GM10847 (cell line): ENCODE results near the gene DYNC1I2.

Experiments
- POLR2A ChIP-seq: IDR thresholded peaks from 2 replicates; pipeline ENCODE4 v1.6.1; 2011; ENCODE audit not compliant: insufficient read length; ENCODE audit errors: extremely low read depth

The DYNC1I2 gene

DNA sequence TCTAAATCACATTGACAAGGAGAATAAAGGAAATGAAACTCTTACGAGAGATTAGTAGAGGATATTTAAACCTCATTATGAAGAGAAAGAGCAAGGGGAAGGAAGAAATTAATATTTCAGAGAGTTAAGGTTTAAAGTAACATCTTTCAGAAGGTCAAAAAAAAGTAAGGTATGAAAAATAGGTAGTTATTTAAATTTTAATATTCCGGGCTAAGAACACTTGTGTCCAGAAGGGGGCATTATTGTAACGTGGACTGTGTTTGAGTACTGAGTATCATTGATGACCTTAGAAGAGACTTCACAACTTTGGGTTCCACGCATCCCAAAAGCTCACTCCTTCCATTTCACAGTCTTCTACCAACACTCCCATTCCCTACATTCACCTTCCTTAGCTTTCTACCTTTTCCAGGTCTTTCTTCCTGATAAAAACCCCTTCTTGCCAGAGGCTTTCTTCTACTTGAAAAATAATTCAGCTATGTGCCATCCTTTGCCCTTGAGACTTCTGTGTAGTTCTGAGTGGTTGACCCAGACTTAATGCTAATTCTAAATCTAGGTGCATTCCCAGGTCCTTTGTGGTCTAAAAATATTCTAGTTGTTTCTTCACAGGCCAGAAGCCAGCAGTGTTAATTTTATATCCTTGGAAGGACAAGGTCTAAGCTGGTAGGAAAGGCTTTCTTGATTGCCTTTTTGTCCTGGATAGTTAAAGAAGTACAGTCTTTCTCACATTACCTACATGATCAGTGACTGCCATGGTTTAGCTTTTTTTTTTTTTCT lies 16.5 kb downstream of the DYNC1I2 start:
- no peak for TF ChIP-seq POLR2A

DNA sequence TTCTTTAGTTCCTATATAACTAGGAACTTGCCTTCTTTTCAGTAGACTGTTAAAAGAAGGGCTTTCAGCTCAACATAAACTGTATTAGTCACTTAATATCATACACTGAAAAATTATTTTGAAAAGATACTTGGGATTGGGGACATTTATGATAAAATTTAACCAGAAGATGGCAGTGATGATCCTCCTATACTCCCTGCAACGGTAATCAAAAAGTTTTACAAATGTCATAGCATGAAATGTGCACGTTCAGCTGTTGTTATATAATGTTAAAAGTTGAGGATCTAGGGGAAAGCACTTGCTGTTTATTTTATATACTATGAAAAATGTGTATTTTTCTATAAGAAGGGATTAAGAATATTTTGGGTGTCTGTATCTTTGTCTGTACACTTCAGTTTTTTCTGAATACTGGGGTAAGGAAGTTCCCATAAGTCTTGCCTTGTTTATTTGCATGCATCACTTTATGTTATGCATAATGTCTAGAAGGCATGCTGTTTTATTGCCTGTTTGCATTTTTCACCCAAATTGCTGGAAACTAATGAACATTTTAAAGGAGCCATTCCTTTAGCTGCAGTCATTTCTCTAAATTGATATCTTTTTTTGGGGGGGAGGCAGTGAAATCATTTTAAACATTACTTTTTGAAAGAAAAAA lies 19.0 kb downstream of the DYNC1I2 start:
- no peak for TF ChIP-seq POLR2A

DNA sequence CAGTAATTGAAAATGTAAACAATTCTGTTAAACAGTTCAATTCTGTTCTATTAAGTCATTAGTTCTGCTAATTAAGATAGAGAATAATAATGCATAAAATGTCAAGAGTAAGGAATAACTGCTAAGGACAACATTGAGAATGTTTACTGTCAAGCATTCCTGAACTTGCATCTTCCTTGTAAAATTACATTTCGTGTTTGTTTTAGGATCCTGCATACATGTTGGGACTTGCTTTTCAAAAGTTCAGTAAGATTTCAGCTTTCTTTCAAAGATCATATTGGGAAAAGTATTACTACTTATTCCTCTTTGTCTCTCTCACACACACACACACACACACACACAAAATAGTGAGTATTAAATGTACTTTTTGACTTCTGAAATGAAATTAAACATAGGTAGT lies 20.5 kb downstream of the DYNC1I2 start:
- no peak for TF ChIP-seq POLR2A

DNA sequence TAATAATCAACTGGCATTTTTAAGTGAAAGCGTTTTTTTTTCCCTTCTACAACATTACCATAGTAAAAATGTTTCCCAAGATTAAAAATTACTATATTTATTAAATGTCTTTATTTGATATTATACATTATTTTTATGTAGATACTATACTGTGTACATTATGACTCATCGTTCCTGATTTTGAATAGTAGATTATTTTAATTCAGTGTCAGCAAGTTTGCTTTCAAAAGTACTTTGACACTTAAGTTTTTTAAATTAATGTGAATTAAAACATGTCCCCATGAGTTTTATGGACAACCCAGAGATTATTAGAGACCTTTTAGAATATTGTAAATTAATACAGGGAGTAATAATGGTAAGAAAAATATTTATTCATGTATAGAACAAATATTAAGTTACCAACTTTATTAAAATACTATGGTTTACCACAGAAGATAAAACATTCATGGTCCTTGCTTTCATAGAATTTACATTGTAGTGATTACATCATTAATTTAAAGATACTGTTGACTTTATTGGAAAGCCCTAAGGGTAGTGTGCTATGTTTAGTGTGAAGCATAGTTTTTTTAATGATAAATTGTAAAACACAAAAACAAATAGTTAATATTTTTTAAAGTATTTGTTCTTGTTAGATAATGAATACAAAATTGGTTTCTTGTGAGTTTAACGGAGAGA lies 21.9 kb downstream of the DYNC1I2 start:
- no peak for TF ChIP-seq POLR2A

DNA sequence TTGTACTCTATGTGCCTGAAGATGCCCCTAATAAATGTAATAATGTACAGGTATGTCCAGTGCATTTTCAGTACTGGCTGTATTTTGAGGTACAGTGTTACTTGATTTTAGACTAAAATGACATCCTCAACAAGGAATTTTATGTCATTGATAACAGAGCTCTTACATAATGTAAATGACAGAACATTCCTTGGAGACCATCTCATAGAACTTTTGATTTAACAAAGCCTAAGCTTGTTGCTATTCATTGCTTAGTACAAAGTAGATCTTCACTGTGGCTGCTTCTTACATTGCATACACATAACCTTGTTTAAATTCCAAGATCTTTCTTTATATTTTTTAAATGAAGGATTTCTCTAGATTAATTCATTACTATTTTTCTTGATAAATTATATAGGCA lies 24.1 kb downstream of the DYNC1I2 start:
- no peak for TF ChIP-seq POLR2A

DNA sequence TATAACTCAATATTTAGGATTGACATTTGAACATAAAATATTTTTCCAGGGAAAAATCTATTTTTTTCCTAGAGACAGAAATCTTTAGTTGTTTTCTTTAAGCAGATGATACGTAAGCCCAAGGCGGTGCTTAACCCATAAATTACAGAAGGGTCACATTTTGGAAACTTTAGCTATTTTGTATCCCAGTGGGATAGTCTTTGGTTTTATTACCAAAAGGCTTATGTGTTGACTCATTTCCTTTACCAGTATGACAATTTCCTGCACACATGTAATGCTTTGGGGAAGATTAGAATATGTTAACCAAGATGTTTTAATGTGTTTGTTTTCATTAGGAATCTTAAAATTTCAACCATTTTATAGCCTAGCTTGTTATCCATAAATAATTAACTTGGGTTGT lies 24.8 kb downstream of the DYNC1I2 start:
- TF ChIP-seq POLR2A, result no peak

DNA sequence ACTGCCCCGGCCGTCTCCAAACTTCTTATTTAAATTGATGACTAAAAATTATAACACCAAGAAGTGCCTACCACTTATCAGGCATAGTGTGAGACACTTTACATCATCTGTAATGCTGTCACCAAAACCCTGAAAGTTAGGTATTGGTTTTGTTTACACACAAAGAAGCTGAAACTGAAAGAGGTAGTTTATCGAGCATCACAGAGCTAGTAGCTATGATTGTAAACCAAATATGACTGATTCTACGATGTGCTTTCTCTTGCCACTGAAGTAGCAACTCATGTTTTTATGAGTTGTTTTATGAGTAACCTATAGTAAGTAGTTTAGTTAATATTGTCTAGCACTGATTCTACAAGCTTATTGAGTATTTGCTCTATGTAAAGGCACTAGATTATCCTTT lies 31.5 kb downstream of the DYNC1I2 start:
- TF ChIP-seq POLR2A, result no peak

DNA sequence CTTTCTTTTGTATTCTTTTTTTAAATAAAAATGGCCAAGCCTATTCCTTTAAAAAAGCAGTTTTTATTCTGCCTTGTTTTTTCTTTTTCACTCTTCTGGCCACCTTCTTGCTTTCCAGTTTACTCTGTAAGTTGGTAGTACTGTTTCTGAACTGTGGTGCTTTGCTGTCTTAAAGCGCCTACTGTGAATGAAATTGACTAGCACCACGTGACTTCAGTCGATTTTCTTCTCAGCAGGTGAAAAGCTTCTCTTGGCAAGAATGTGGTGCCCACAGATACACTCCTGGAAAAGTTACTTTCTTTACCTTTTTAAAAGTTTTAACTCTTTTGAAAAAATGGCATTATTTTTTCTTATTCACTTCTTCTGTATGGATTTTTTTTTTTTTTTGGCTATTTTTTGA lies 32.4 kb downstream of the DYNC1I2 start:
- no peak for TF ChIP-seq POLR2A

DNA sequence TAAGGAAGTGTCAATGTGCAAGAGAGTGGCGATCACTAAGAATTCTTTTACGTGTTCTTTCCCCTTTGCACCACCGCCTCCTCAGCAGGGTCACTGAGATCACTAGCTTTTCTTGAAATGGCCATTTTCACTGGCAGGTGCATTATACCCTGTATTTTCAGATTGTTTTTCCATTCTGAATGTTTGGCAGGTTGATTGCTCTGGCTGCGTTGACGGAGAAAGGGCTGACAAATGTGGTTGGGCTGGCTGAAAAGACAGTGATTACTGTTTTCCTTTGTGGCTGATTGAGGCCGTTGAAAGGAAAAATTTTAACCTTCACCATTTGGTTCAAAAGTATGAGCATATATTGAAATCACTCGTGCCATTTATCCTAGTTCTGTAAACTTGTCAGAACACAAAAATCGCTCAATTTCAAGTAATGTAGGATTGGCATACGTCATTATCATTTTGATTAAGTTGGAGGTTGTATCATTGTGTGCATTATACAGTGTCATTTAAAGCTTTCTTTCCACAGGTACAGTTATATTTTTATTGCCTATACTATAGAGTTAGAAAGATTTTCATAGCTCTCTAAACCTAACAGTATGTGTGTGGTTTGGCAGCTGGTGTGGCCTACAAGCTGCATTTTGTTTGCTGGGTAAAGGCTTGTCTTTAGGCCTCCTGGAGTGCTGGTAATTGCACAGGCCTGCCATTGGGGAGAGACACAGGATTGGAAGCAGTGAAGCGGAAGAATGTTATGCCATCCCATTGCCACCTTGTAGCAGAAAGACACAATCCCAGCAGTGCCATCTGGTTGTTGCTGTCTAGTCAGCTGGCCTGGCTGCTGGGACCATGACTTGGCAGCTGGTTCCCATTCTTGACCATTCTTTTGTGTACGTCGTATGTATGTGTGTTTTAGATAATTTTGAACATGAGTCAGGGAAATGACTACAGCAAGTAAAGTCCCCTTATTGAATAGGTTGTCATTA lies 36.7 kb downstream of the DYNC1I2 start:
- no peak for TF ChIP-seq POLR2A

DNA sequence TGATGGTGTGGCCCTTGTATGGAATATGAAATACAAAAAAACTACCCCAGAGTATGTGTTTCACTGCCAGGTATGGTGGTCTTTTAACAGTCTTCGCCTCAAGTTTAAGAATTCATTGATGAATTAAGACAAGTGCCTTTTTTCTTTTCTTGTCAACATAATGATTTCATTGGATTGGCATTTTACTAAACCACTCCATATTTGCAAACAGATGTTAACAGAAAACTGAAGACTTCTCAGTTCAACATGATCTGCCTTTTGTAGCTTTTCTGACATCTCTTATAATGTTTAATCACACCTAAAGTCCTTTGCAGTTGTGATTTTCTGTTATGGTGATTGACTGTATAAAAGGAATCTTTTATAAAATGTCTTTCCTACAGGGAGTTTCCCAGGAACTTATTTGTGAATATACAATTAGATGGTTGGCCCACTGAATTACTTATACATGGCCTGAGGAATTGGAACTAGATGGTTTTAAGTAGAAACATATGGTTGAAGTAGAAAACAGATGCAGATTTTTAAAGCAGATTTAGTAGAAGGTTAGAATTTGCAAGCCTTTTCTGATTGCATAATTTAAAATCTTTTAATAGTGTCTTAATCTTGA lies 39.7 kb downstream of the DYNC1I2 start:
- TF ChIP-seq POLR2A, result no peak

DNA sequence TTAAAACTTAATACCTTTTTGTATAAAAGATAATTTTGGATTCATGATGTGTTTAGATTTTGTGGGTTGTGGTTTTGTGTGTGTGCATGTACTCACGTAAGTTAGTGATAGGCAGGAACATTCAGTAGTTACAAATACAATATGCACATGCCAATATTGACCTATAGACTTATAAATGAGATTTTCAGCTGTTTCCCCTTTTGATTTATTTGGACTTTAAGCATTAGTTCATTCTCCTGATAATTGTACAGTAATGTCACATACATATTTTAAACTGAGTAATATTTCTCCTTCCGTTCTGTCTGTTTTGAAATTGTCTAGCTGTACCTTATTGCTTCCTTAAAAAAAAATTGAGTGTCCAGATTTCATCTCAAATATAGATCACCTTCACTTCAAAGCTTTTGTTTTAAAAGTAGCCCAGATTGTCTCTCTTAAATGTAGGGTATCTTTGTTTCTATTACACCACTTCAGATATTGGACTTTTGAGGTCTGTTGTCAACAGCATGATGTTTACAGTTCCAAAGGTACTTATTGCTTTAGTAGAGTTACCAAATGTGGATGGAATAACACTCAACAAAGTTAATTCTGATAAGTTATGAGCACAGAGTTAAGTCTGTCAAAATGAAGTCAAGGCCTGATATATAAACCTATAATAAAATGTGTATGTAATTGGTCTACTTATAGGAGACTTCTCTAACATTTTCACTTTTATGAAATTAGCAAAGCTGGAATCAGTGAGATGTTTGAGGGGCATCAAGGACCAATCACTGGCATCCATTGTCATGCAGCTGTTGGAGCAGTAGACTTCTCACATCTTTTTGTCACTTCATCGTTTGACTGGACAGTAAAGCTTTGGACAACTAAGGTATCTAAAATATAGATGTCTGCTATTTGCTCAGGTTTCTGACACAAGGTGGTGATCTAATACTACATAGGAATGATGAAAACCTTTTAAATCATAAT lies 42.0 kb downstream of the DYNC1I2 start:
- TF ChIP-seq POLR2A, result no peak

DNA sequence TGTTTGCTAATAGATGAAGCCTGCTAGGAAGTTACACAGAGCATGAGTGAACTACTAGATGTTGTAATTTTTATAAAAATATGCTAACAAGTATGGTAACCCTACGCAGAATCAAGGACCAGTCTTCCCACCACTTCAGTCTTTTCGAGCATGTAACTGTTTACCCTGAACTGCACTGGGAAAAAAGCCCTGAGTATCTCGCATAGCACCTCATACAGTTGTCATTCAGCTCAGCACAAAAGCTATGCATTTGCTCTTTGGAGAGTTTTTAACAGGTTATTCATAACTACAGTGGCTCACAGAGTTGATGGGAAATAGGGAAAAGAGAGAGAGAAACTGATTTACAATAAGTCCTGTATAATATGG lies 42.7 kb downstream of the DYNC1I2 start:
- no peak for TF ChIP-seq POLR2A

DNA sequence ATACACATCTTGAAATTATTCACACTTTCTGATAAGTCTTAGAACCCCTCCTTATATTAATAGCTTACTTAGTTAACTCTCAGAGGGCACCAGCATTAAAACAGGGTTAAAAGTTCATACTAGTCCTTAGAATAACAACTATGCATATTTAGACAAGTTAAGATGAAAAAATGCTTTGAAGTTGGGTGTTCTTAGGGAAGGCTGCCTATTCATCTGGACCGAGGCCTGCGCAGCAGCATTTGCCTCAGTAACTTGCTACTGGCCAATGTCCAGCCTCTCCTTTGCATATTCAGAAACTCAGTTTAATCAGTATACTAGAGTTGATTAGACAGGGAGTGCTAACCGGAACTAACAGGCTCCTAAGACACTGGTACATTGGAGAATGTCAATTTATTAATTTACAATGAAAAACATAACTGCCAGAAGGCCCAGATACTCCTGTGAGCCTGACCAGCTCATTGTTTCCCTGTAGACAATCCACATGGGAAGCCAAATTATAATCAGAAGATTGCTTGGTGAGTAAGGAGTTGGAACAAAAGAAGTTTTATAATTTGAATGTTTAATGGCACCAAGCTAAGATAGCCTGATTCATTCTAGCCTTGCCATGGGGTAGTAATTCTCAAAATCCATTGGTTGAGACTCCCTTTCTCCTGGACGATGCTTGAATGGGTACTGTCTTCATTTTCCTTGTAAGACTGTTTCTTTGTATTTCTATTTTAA lies 48.9 kb downstream of the DYNC1I2 start:
- TF ChIP-seq POLR2A, result no peak
